CD4-positive, alpha-beta T cell treated with Interferon alpha-2 for 1 hour (primary cell): ENCODE measurements around the gene GOLGA8J.
"Not testable (repeated sequence)": the region's sequence is repeated elsewhere in the genome, so short reads cannot be mapped to it uniquely, and the experiment has no call there.

ENCODE experiments used
- DNase-seq, 2 donors: peaks; one replicate each; pipeline ENCODE4 v3.0.0-alpha.2; 2020 to 2022

GOLGA8J gene, protein sequence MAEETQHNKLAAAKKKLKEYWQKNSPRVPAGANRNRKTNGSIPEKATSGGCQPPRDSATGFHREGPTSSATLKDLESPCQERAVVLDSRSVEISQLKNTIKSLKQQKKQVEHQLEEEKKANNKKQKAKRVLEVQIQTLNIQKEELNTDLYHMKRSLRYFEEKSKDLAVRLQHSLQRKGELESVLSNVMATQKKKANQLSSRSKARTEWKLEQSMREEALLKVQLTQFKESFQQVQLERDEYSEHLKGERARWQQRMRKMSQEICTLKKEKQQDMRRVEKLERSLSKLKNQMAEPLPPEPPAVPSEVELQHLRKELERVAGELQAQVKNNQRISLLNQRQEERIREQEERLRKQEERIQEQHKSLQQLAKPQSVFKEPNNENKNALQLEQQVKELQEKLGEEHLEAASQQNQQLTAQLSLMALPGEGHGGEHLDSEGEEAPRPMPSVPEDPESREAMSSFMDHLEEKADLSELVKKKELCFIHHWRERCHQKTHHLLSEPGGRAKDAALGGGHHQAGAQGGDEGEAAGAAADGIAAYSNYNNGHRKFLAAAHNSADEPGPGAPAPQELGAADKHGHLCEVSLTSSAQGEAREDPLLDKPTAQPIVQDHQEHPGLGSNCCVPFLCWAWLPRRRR

DNA sequence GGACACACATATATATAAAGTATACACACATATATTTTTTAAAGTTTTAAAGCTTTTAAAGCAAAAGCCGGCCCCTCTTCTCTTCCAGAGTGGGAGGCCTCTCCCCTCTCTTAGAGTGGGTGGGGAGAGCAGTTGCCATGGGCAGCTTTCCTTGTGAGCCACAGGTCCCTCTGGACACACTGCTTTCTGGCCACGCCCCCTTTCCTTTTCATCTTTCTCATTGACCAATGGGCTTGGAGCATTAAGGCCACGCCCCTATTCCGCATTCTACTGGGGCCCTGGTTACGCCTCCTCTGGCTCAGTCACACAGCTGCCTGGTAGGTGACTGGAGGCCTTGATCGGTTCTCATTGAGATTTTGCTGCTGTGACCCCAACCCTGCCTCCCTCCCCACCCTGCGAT, at the start of gene GOLGA8J:
TSS of gene GOLGA8J (plus strand) at position 301 of the 400 bp plus-strand sequence. CDS start at position 399, 98 bp downstream.
- not testable (repeated sequence) for DNase-seq

DNA sequence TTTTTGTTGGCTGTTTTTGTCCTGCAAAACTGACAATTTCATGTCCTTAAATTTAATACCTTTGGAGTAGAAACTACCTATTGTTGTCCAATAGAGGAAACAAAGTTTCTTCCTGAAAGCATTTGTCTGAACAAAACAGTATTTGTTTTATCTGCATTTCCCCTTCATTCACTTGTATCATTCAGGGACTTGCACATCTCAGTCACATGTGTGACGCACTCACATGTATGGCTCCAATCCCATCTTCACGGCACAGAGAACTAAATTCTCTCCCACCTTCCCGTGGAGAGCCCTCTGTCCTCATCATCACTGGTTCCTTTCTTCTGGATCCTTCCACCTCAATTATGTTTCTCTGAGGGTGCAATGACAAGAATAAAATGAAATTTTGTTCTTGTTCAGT, 49.5 kb upstream of the GOLGA8J start:
- DNase-seq = no peak

- DNase-seq = no peak
Observed at GRCh38 chr15:30033763-30034162, 49.0 kb upstream of the GOLGA8J start.

DNA sequence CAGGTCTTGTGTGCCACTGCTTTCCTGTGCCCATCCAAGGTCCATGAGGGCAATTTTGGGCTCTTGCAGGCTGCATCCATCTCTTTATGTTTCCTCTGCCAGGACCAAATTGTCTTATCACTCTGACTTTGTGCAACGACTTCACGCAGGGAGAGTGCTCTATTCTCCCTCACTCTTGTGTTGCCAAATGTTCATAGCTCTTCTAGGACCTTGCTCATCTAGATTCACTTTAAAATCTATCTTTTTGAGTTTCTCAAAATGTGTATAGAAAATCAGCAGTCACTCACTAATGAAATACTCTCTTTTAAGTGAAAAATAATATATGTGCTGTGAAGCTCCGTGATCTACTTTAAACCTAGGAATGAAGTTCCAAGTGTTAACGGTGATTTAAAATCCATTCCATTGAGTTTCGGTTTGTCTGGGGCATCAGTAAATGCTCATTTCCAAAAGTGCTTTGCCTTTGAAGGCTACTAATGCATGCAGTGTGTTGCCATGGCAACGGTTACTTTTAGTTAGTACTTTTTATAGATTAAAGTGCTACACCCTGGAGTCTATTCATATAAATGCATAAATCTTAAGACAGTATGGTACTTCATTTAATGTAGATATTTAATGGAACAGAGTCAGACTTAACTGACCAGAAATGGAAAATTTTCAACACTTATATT, 46.6 kb upstream of the GOLGA8J start:
- no peak for DNase-seq

DNA sequence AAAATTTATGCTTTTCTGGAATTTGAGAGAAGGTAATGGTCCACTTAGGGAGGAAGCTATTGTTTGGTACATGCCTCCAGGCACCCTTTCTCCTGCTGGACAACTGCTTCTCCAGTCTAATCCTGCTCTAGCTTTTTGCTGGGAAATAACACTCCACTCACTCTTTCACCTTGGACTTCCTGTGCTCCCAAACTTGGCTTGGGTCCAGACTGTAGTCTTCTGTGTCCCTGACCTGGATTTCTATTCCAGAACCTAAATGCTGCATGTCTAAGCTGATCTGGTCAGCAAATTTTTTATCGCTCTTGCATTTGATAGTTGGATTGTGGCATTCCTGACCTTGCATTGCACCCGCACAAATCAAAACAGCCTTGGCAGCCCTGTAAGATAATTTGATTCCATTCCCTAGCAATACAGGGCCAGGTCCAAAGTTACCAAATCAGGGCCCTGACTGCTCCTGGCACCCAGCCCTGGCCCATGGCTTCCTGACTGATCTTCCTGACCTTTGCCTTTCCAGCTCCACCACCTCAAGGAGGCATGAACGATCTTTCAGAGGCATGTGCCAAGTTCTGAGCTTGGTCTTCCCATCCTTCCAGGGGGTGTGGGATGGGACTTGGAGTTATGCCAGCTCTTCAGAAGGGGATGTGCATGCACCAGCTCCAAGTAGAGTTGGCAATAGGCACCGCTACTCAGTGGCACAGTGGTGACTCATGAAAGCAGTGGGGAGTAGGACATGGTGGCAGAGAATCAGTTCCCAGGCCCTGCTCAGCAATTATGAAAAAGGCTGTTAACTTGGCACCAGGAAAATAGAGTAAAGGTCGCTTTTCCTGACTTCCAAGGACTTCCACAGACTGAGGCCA, 43.9 kb upstream of the GOLGA8J start:
- no peak for DNase-seq

DNA sequence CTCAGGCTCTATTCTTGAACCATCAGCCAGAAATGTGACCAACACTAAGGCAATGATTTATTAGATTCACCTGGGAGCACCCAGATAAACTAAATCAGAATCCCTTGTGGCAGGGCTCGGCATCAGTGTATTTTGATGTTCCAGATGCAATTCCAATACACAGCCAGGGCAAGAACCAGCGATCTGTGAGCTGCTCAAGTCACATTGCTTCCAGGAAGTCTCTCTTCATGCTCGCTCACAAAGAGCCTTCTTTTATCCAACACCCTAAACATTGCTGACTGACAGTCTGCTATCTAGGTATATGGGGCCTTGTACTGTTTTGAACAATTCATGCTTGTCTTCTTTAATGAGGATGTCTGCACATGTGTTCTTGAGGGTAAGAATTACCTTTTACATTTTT, 40.9 kb upstream of the GOLGA8J start:
- no peak for DNase-seq

DNA sequence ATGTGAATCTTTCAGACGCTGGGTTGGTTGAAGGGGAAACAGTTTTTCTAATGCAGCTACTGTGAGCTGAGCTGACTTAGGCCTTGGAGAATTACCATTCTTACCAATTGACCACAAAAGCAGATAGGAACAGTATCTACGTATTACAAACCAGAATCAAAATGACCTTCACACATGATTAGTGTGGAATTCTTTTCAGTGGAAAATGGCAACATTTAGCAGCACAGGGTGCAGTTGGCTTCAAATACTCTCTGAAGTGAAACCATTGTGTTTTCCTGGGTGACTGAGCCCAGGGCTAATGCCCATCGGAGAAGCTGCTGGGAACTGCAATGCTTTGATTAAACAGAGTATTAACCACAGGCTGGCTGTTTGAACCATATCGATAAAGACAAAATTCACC, 40.2 kb upstream of the GOLGA8J start:
- DNase-seq = no peak

DNA sequence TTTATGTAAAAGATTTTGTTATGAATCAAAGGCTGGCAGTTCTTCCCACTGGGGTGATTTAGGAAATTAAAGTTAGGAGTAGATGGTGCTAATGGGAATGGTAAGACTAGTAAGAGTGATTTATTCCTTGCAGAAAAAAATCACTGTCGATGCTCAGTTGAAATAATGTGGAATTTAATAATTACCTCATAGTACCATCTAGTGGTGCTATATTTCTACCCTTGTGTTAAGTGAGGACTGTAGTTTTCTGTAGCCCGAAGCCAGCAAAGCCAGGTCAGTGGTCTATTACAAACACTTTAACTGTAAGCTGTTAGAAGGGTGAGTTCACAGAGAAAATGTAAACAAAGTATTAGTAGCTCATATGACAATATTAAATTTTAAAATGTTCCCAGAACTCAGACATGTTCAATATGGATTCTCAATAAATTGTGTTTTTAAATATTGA, 39.5 kb upstream of the GOLGA8J start:
- DNase-seq = no peak

DNA sequence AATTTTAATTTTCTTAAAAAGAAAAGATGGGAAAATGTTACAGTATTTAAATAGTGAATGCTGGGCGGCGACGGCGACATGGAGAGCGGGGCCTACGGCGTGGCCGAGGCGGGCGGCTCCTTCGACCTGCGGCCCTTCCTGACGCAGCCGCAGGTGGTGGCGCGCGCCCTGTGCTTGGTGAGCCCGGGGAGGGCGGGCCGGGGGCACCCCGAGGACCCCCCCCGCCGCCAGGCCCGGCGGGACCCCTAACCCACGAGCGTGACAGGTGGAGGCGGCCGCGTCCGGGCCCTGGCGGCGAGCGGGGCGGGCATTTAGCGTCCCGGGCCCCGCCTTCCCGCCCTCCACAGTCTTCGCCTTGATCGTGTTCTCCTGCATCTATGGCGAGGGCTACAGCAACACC, 38.4 kb upstream of the GOLGA8J start:
- DNase-seq = no peak

- DNase-seq = not testable (repeated sequence)
Observed at GRCh38 chr15:30044826-30045225, 37.9 kb upstream of the GOLGA8J start.

GRCh38 chr15:30045248-30046041, 37.3 kb upstream of the GOLGA8J start:
- DNase-seq = not testable (repeated sequence)

- DNase-seq = no peak
Observed at GRCh38 chr15:30046430-30046829, 36.3 kb upstream of the GOLGA8J start.

DNA sequence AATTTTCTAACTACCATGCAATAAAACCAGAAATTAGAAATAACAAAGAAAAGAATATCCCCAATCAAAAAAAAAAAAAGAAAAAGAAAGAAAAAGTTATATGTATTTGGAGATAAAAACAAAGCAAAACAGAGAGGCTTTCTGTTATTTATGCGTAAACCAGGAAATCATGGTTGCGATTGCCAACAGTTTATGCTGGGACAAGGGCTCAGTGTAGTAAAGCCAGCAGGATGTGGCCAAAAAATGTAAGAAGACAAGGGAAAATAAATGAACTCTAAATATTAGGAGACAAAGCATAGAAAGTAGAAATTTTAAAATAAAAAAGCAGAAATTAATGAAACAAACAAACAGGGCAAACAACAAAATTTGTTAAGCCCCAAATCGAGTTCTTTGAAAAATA, 27.2 kb upstream of the GOLGA8J start:
- no peak for DNase-seq

DNA sequence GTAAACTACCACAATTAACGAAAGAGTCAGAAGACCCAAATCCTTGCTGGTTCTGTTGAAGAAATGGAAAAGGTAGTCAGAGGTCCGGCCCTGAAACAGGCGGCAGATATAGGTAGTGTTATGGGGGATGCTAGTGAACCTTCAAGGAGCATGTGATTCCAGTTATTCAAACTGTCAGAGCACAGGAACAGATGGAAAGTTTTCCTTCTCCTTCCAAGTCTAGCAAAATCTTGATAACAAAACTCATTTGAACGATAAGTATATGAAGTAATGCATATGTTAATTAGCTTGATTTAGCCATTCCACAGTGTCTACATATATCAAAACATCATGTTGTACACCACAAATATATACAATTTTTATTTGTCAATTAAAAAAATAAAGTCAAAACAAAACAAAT, 26.6 kb upstream of the GOLGA8J start:
- no peak for DNase-seq

GRCh38 chr15:30059771-30060170, 23.0 kb upstream of the GOLGA8J start:
- DNase-seq = no peak

DNA sequence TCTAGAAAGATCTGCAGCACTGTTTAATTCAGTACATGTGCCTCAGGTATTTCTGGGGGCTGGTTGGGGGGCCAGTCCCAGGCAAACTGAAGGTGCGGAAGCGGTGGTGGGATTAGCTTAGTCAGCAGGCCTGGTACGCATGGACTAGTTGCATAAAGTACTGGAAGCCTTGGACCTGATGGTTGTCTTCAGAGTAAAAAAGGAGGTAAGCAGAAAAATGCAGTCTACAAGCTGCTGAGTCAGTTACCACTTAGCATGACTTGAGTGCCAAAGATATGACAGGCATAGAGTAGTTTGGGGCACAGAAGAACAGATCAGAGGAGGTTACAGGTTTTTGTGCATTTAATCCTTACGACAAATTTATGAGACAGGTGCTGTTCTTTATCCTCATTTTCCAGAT, 19.9 kb upstream of the GOLGA8J start:
- DNase-seq = no peak

GRCh38 chr15:30063835-30064546, 18.8 kb upstream of the GOLGA8J start:
- DNase-seq = no peak

DNA sequence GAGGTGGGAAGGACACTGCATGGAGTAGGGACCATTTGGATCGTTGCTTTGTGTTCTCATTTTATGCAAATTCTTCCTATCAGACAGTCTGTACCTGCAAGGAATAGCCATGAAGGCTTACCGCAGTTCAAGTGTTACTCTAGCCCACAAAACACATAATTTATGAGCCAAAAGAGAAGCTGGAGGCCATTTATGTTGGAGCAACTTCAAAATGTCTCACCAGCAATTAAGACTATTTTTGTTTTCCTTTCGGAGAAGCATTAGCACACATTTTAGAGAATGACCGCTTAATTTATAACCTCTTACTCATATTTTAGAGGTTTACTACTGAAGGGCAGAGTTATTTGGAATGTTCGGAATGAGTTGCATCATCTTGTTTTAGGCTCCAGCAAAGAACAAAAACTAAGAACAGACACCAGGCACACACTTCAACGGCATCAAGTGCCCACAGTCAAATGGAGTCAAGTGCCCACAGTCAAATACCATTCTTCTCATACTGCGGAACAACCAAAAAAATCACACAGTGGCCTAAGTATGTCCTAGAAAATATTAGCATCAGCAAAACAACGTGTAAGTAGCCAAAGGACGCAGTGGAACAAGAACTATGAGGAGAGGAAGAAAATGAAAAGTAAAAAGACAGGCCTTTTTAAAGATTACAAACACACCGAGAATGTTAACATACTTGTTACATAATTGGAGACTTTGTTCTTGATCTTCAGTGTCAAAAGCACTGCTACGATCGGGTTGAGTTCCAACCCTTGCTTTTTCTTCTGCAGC, 17.5 kb upstream of the GOLGA8J start:
- DNase-seq = no peak

DNA sequence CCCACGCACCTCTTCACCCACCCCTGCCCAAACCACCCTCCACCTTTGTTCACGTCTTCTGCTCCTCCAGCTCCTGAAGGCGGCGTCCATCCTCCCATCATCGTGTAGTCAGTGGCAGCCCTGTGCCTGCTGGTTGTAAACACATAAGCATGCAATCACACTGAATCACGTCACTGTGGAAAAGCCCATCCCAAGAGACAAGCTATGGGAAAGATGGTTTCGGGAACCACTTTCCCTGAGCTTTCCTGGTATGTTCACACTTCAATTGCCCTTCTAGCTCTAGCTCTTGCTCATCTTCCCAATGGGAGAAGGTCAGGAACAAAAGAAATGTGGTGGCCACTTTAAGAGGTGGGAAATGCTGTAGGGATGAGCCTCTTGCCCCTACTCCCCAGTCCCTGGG, 14.4 kb upstream of the GOLGA8J start:
- DNase-seq = no peak

GRCh38 chr15:30072630-30073029, 10.1 kb upstream of the GOLGA8J start:
- DNase-seq = no peak

DNA sequence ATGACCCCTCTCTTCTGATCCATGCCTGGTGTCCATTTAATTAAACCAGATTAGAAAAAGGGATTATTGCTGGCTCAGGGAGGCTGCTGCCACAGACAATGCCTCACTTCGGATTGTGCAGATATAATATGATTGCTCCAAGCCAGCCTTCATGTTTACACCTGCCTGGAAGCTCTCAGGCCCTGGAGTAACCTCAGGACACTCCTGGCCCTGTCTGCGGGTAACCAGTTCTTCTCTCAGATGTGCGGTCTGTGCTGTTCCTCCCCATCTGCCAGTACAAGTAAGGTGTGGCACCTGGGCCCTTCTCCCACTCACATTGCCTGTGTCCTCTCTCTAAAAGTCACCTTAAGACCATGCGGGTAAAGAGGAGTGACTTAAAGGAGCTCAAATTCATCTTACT, 8.8 kb upstream of the GOLGA8J start:
- no peak for DNase-seq
